IMR-90 (cell line): ENCODE data around the gene ARMH3. TPM values are rescaled to one million over a fixed set of nuclear protein-coding genes. Genes with fewer than 3 reads are reported as not detected.

ENCODE experiments used
- ATAC-seq: fragments of 200-7000 bp; cut with Tn5 transposase; 2 replicates; pipeline ENCODE4 v1.9.1; 2020; ENCODE audit warnings: low read depth, mild to moderate bottlenecking, moderate library complexity
- BruUV-seq: library from RNA; stranded (reverse); fragments of 400-500 nt; replicated peaks from 2 replicates; lab custom pipeline; 2021; lab: Mats Ljungman, UMichigan
- CTCF ChIA-PET: fragments of 300-600 bp; formaldehyde crosslinking; extraction: SDS; loops from one replicate; lab custom pipeline; 2021; ENCODE audit warnings: antibody characterized with exemption; lab: Yijun Ruan, JAX
- POLR2A ChIA-PET: fragments of 300-600 bp; sonication (Branson Sonifier 250); formaldehyde crosslinking; loops from one replicate; lab custom pipeline; 2022; ENCODE audit warnings: antibody characterized with exemption; ENCODE audit not compliant: unreplicated experiment; lab: Charles Lee
- DNase-seq: peaks from one replicate; pipeline ENCODE4 v3.0.0; 2013
- H2AFZ ChIP-seq: replicated peaks from 2 replicates; pipeline ENCODE3; 2013; ENCODE audit warnings: low read length, mild to moderate bottlenecking; ENCODE audit not compliant: poor library complexity
- H2AK5ac ChIP-seq: 2 replicates; pipeline ENCODE4 v1.6.1; 2013; ENCODE audit warnings: low read depth, low read length, inconsistent platforms
- H2AK9ac ChIP-seq: replicated peaks from 2 replicates; pipeline ENCODE3; 2013; ENCODE audit warnings: mild to moderate bottlenecking, low read depth, low read length, moderate library complexity; ENCODE audit not compliant: poor library complexity
- H2BK120ac ChIP-seq: 2 replicates; pipeline ENCODE4 v1.6.1; 2013; ENCODE audit warnings: low read depth, low read length, inconsistent platforms
- H2BK15ac ChIP-seq: 3 replicates; pipeline ENCODE4 v1.6.1; 2013; ENCODE audit warnings: low read depth, low read length, inconsistent platforms
- H2BK20ac ChIP-seq: 2 replicates; pipeline ENCODE4 v1.6.1; 2013; ENCODE audit warnings: low read depth, mild to moderate bottlenecking, inconsistent platforms, low read length, moderate library complexity
- H2BK5ac ChIP-seq: 2 replicates; pipeline ENCODE4 v1.6.1; 2013; ENCODE audit warnings: mild to moderate bottlenecking, low read depth, low read length, inconsistent platforms; ENCODE audit not compliant: poor library complexity, severe bottlenecking
- H3K14ac ChIP-seq: replicated peaks from 2 replicates; pipeline ENCODE4 v1.6.1; 2013; ENCODE audit warnings: low read depth, low read length, inconsistent platforms
- H3K18ac ChIP-seq: 2 replicates; pipeline ENCODE4 v1.6.1; 2013; ENCODE audit warnings: low read depth, low read length, control low read depth
- H3K23ac ChIP-seq: 2 replicates; pipeline ENCODE4 v1.6.1; 2013; ENCODE audit warnings: low read depth, low read length, inconsistent platforms
- H3K27ac ChIP-seq: 2 replicates; pipeline ENCODE4 v1.5.1; 2013; ENCODE audit warnings: mild to moderate bottlenecking, control low read depth, low read length; ENCODE audit not compliant: insufficient read depth
- H3K27me3 ChIP-seq: 2 replicates; pipeline ENCODE4 v1.6.1; 2013; ENCODE audit warnings: low read length; ENCODE audit not compliant: control insufficient read depth, insufficient read depth
- H3K36me3 ChIP-seq: 2 replicates; pipeline ENCODE4 v1.6.1; 2013; ENCODE audit warnings: low read length, mixed read lengths; ENCODE audit not compliant: control insufficient read depth, insufficient read depth
- H3K4ac ChIP-seq: 2 replicates; pipeline ENCODE4 v1.6.1; 2013; ENCODE audit warnings: low read depth, low read length, inconsistent platforms
- H3K4me1 ChIP-seq: 2 replicates; pipeline ENCODE4 v1.6.1; 2013; ENCODE audit warnings: low read length, mixed read lengths; ENCODE audit not compliant: control insufficient read depth, insufficient read depth
- H3K4me2 ChIP-seq: 2 replicates; pipeline ENCODE4 v1.6.1; 2013; ENCODE audit warnings: low read depth, mild to moderate bottlenecking, control low read depth, low read length, moderate library complexity
- H3K4me3 ChIP-seq: 2 replicates; pipeline ENCODE4 v1.5.1; 2013; ENCODE audit warnings: low read depth, mild to moderate bottlenecking, control low read depth, low read length, moderate library complexity; ENCODE audit not compliant: insufficient read depth
- H3K56ac ChIP-seq: 2 replicates; pipeline ENCODE4 v1.6.1; 2013; ENCODE audit warnings: low read length, inconsistent platforms; ENCODE audit not compliant: insufficient read depth; ENCODE audit errors: extremely low read depth
- H3K79me1 ChIP-seq, 2 experiments: 2 replicates each; pipeline ENCODE4 v1.6.1; 2013; ENCODE audit warnings: low read length in 2 of 2, inconsistent platforms in 1 of 2, low read depth in 1 of 2
- H3K9ac ChIP-seq: 2 replicates; pipeline ENCODE4 v1.6.1; 2013; ENCODE audit warnings: low read depth, low read length, control low read depth
- H3K9me1 ChIP-seq: 2 replicates; pipeline ENCODE4 v1.6.1; 2013; ENCODE audit warnings: low read length, inconsistent platforms; ENCODE audit not compliant: insufficient read depth
- H3K9me3 ChIP-seq: 2 replicates; pipeline ENCODE4 v1.6.1; 2013; ENCODE audit warnings: low read length; ENCODE audit not compliant: control insufficient read depth, insufficient read depth
- H4K20me1 ChIP-seq: 2 replicates; pipeline ENCODE4 v1.6.1; 2013; ENCODE audit warnings: low read length, inconsistent platforms; ENCODE audit not compliant: insufficient read depth
- H4K5ac ChIP-seq: 2 replicates; pipeline ENCODE4 v1.6.1; 2013; ENCODE audit warnings: mild to moderate bottlenecking, low read depth, low read length, control low read depth
- H4K8ac ChIP-seq, 2 experiments: 2 replicates each; pipeline ENCODE4 v1.6.1; 2013; ENCODE audit warnings: low read depth in 2 of 2, low read length in 2 of 2, control low read depth in 1 of 2, inconsistent platforms in 1 of 2
- H4K91ac ChIP-seq: 2 replicates; pipeline ENCODE4 v1.6.1; 2013; ENCODE audit warnings: low read depth, low read length, inconsistent platforms; ENCODE audit not compliant: insufficient read depth
- BHLHE40 ChIP-seq: fragments of 150-350 bp; IDR thresholded peaks from 2 replicates; pipeline ENCODE4 v1.6.1; 2016; ENCODE audit warnings: mild to moderate bottlenecking, low read depth, low read length
- CHD1 ChIP-seq: IDR thresholded peaks from 2 replicates; pipeline ENCODE4 v1.6.1; 2012; ENCODE audit warnings: low read depth, low read length, improper control_type of control experiment
- CTCF ChIP-seq: conservative IDR thresholded peaks from 2 replicates; pipeline ENCODE4 v1.5.1; 2012; ENCODE audit warnings: mild to moderate bottlenecking, low read depth, low read length, improper control_type of control experiment
- MAFK ChIP-seq: IDR thresholded peaks from 2 replicates; pipeline ENCODE4 v1.6.1; 2012; ENCODE audit warnings: low read depth, low read length, improper control_type of control experiment
- MAZ ChIP-seq: IDR thresholded peaks from 2 replicates; pipeline ENCODE4 v1.6.1; 2012; ENCODE audit warnings: low read depth, mild to moderate bottlenecking, low read length, improper control_type of control experiment, moderate library complexity, borderline replicate concordance
- NFE2L2 ChIP-seq: fragments of 150-350 bp; IDR thresholded peaks from 2 replicates; pipeline ENCODE4 v1.6.1; 2016; ENCODE audit warnings: low read depth, mild to moderate bottlenecking, low read length
- POLR2A ChIP-seq: IDR thresholded peaks from 2 replicates; pipeline ENCODE4 v1.6.1; 2012; ENCODE audit warnings: mild to moderate bottlenecking, low read depth, low read length
- RAD21 ChIP-seq: IDR thresholded peaks from 2 replicates; pipeline ENCODE4 v1.6.1; 2012; ENCODE audit warnings: low read length, improper control_type of control experiment
- RCOR1 ChIP-seq: IDR thresholded peaks from 2 replicates; pipeline ENCODE4 v1.6.1; 2012; ENCODE audit warnings: mild to moderate bottlenecking, low read length, improper control_type of control experiment; ENCODE audit not compliant: insufficient replicate concordance
- RFX5 ChIP-seq: IDR thresholded peaks from 2 replicates; pipeline ENCODE4 v1.8.0; 2012; ENCODE audit warnings: low read depth, mild to moderate bottlenecking, low read length, moderate library complexity
- SMC3 ChIP-seq: fragments of 150-350 bp; IDR thresholded peaks from 2 replicates; pipeline ENCODE4 v1.6.1; 2016; ENCODE audit warnings: low read depth, mild to moderate bottlenecking, antibody characterized with exemption, low read length, moderate library complexity
- USF2 ChIP-seq: fragments of 150-350 bp; IDR thresholded peaks from 2 replicates; pipeline ENCODE4 v1.6.1; 2017; ENCODE audit warnings: mild to moderate bottlenecking, antibody characterized with exemption, low read length, low read depth
- WGBS, 2 experiments: methylation state at CpG; one replicate each; pipeline versions ENCODE4 v1.1.5 to v1.1.7; 2013; ENCODE audit warnings: missing lambda C conversion rate in 2 of 2; ENCODE audit not compliant: insufficient read length in 1 of 2; ENCODE audit errors: extremely low coverage in 2 of 2; 5-methylcytosine and 5-hydroxymethylcytosine counted together
- dilution Hi-C: fragments of 300-500 bp; cut with HindIII; formaldehyde crosslinking; loops from one replicate; pipeline ENCODE4 v1.14.3; 2018; ENCODE audit warnings: low sequenced_read_pairs; ENCODE audit not compliant: unreplicated experiment
- in situ Hi-C: fragments of 300-500 bp; cut with MboI; formaldehyde crosslinking; loops from 3 replicates; pipeline ENCODE4 v1.14.3; 2019; ENCODE audit warnings: low sequenced_read_pairs, inconsistent platforms, mixed read lengths
- intact Hi-C: fragments of 100-400 bp; cut with micrococcal nuclease; formaldehyde crosslinking; loops from 2 replicates; pipeline ENCODE4 v1.10.0; 2022
- polyA plus RNA-seq, 3 experiments: library from polyadenylated mRNA; depleted of rRNA; stranded (reverse); fragments of >200 nt; gene quantifications; 2 replicates each; pipeline ENCODE4 v1.2.3, GENCODE V29; 2012; ENCODE audit warnings: low replicate concordance in 1 of 3
- total RNA-seq: library from RNA; depleted of rRNA; stranded (reverse); fragments of >200 nt; gene quantifications from 2 replicates; pipeline ENCODE4 v1.2.3, GENCODE V29; 2012
- TF ChIP-seq, protein P1 (sequence below): fragments of 150-350 bp; IDR thresholded peaks from 2 replicates; pipeline ENCODE4 v1.6.1; 2016; ENCODE audit warnings: low read depth, mild to moderate bottlenecking, low read length, moderate library complexity, borderline replicate concordance

ARMH3 gene
- total and polyA plus RNA-seq, 2 of the 4 experiments (the other 2 are of a cell fraction) = 12.1 to 13.1 TPM

DNA sequence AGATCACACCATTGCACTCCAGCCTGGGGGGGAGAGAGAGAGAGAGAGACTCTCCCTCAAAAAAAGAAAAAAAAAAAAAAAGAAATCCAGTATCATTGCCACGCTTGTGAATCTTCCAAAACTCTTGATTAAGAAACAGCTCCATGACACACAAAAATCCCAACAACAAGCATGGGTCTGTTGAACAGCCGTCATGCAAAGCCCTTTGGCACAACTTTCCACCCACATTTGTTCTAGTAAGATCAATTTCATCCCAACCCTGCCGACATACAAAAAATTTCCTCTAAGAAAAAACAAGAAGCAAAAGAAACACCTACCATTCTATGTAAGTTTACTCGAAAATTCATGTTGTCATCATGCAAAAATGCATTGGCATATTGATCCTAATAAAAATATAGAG, 62.8 kb downstream of the ARMH3 start:
- dilution Hi-C loops = no loop called here
- CTCF ChIA-PET = no interaction called here

More for the DNA sequence above, 62.8 kb downstream of the ARMH3 start:
- Histone ChIP-seq H4K5ac (no peak overlapping the region), H3K27me3 (no peaks in the 10 kb centered on the region), H3K14ac (no peak overlapping the region), H2AFZ (no peak overlapping the region), H3K18ac (no peak overlapping the region), H2BK20ac (no peak overlapping the region), H3K4me1 (0 out of 2 replicates have a peak, but pooled peaks cover 2% of the 10 kb centered on the region), H2AK9ac (no peak overlapping the region), H2BK5ac (no peak overlapping the region), H4K91ac (no peak overlapping the region), H3K79me1 (peaks cover 3 to 6% of the 10 kb centered on the region in 2 experiments; a peak in 1 of 4 replicates), H2BK120ac (no peak overlapping the region), H3K23ac (no peak overlapping the region), H3K36me3 (peaks cover 28% of the 10 kb centered on the region), H3K56ac (no peak overlapping the region), H3K4me2 (no peak overlapping the region), H3K27ac (no peak overlapping the region), H3K9ac (no peak overlapping the region), H3K4me3 (no peak overlapping the region), H2AK5ac (no peak overlapping the region), H4K8ac (no peak overlapping the region), H3K4ac (no peak overlapping the region), H2BK15ac (no peak overlapping the region), H3K9me3 (no peaks in the 10 kb centered on the region), H3K9me1 (no peaks in the 10 kb centered on the region; the same call in 1 of the 2 replicates), H4K20me1 (no peaks in the 10 kb centered on the region)
- intact Hi-C loops = no loop called here
- no peak for TF ChIP-seq BHLHE40
- no peak for TF ChIP-seq RFX5
- TF ChIP-seq MAFK = no peak
- no peak for TF ChIP-seq CHD1
- TF ChIP-seq POLR2A = no peak
- no peak for TF ChIP-seq NFE2L2
- no peak for TF ChIP-seq SMC3
- no peak for TF ChIP-seq CTCF
- no peak for TF ChIP-seq MAZ
- no peak for TF ChIP-seq RAD21
- TF ChIP-seq USF2 = no peak
- TF ChIP-seq, protein P1, sequence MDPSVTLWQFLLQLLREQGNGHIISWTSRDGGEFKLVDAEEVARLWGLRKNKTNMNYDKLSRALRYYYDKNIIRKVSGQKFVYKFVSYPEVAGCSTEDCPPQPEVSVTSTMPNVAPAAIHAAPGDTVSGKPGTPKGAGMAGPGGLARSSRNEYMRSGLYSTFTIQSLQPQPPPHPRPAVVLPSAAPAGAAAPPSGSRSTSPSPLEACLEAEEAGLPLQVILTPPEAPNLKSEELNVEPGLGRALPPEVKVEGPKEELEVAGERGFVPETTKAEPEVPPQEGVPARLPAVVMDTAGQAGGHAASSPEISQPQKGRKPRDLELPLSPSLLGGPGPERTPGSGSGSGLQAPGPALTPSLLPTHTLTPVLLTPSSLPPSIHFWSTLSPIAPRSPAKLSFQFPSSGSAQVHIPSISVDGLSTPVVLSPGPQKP = no peak
- no peak for TF ChIP-seq RCOR1
- in situ Hi-C loops = no loop called here
- 100% methylated on average over 1 of the region's 4 CpGs; no CpG with 5 or more reads in 1 of the 2 experiments for WGBS, 2 experiments
- POLR2A ChIA-PET = no interaction called here
- DNase-seq (no peak), ATAC-seq (no peak)
- no TSS peak for BruUV-seq
